K562 (cell line): ENCODE measurements around the gene UNC79.

Experiments used
- BCL6 ChIP-seq: fragments of 250-450 bp; sonication (Bioruptor Pico); IDR thresholded peaks from 2 replicates; pipeline ENCODE4 v1.4.0; 2020
- CTCF ChIP-seq, 3 experiments: IDR thresholded peaks in 2 of 3; conservative IDR thresholded peaks in 1 of 3; 2 replicates each; pipeline ENCODE4 v1.5.1; 2011 to 2012; ENCODE audit warnings: low read length in 3 of 3, mild to moderate bottlenecking in 3 of 3, control low read depth in 2 of 3, improper control_type of control experiment in 1 of 3, inconsistent platforms in 1 of 3, low read depth in 1 of 3, mixed read lengths in 1 of 3, moderate library complexity in 1 of 3; ENCODE audit not compliant: insufficient read depth in 2 of 3
- ELK1 ChIP-seq: sonication (generic); formaldehyde crosslinking; IDR thresholded peaks from 2 replicates; pipeline ENCODE4 v1.8.1; 2022; ENCODE audit warnings: missing genetic modification reagents
- RBBP5 ChIP-seq: fragments of 200-600 bp; sonication (generic); IDR thresholded peaks from 2 replicates; pipeline ENCODE4 v1.6.1; 2012; ENCODE audit warnings: borderline replicate concordance, mild to moderate bottlenecking, low read length, control low read depth, inconsistent platforms; ENCODE audit not compliant: insufficient read depth, poor library complexity, severe bottlenecking
- TAF9B ChIP-seq: fragments of 450-650 bp; IDR thresholded peaks from 2 replicates; pipeline ENCODE4 v1.6.1; 2018; ENCODE audit warnings: mild to moderate bottlenecking; ENCODE audit not compliant: partially characterized antibody
- ZNF561 ChIP-seq: fragments of 450-650 bp; formaldehyde crosslinking; conservative IDR thresholded peaks from 2 replicates; pipeline ENCODE4 v1.4.0; 2020; ENCODE audit warnings: mild to moderate bottlenecking, moderate library complexity

GRCh38 chr14:93741556-93742230 lies 311.0 kb downstream of the UNC79 start:
- TF ChIP-seq RBBP5 (no peak), ZNF561 (no peak), TAF9B (no peak), CTCF (IDR thresholded peaks at IDR 0.05 in 2 of 3, conservative IDR thresholded peaks at IDR 0.05 in 1 of 3; ENCODE audit: insufficient read depth in 2 of 3, low read depth in 1 of 3, low read length in 3 of 3) (no peak), ELK1 (CRISPR knock-in tag) (no peak), BCL6 (CRISPR knock-in tag) (no peak)
